HEK293T (cell line): Measurements from ENCODE around the gene DDAH1.

Experiments used
- CTCF ChIA-PET: fragments of 350-600 bp; formaldehyde crosslinking; extraction: SDS; loops from one replicate; lab custom pipeline; 2021; ENCODE audit warnings: antibody characterized with exemption, inconsistent platforms; lab: Yijun Ruan, JAX
- POLR2A ChIA-PET: fragments of 350-600 bp; formaldehyde crosslinking; extraction: SDS; loops from one replicate; lab custom pipeline; 2020; ENCODE audit warnings: antibody characterized with exemption, inconsistent platforms; lab: Yijun Ruan, JAX
- DNase-seq: peaks from one replicate; pipeline ENCODE4 v3.0.0; 2012; ENCODE audit warnings: mixed read lengths; ENCODE audit errors: extremely low spot score
- ARNT ChIP-seq: fragments of 450-650 bp; IDR thresholded peaks from 2 replicates; pipeline ENCODE4 v1.6.1; 2017; ENCODE audit warnings: mild to moderate bottlenecking
- BHLHE40 ChIP-seq: fragments of 450-650 bp; IDR thresholded peaks from 2 replicates; pipeline ENCODE4 v1.6.1; 2016; ENCODE audit warnings: mild to moderate bottlenecking, moderate library complexity, borderline replicate concordance
- CTBP1 ChIP-seq: fragments of 450-650 bp; IDR thresholded peaks from 2 replicates; pipeline ENCODE4 v1.6.1; 2016; ENCODE audit warnings: borderline replicate concordance
- ELF4 ChIP-seq: fragments of 450-650 bp; IDR thresholded peaks from 2 replicates; pipeline ENCODE4 v1.6.1; 2017; ENCODE audit warnings: antibody characterized with exemption
- FOXA1 ChIP-seq: fragments of 450-650 bp; IDR thresholded peaks from 2 replicates; pipeline ENCODE4 v1.6.1; 2016; ENCODE audit warnings: mild to moderate bottlenecking
- FOXK2 ChIP-seq: fragments of 450-650 bp; IDR thresholded peaks from 2 replicates; pipeline ENCODE4 v1.6.1; 2016; ENCODE audit warnings: mild to moderate bottlenecking
- FOXM1 ChIP-seq: fragments of 450-650 bp; IDR thresholded peaks from 2 replicates; pipeline ENCODE4 v1.6.1; 2017; ENCODE audit warnings: mild to moderate bottlenecking, borderline replicate concordance
- HDGF ChIP-seq: fragments of 450-650 bp; IDR thresholded peaks from 2 replicates; pipeline ENCODE4 v1.6.1; 2017; ENCODE audit warnings: antibody characterized with exemption, borderline replicate concordance
- L3MBTL2 ChIP-seq: fragments of 450-650 bp; conservative IDR thresholded peaks from 2 replicates; pipeline ENCODE4 v1.6.1; 2016; ENCODE audit warnings: mild to moderate bottlenecking
- LEF1 ChIP-seq: fragments of 450-650 bp; IDR thresholded peaks from 2 replicates; pipeline ENCODE4 v1.6.1; 2017; ENCODE audit warnings: mild to moderate bottlenecking, borderline replicate concordance
- NFRKB ChIP-seq: fragments of 450-650 bp; IDR thresholded peaks from 2 replicates; pipeline ENCODE4 v1.6.1; 2016; ENCODE audit warnings: mild to moderate bottlenecking, moderate library complexity
- SP1 ChIP-seq: fragments of 450-650 bp; IDR thresholded peaks from 2 replicates; pipeline ENCODE4 v1.6.1; 2017
- SUZ12 ChIP-seq: fragments of 450-650 bp; IDR thresholded peaks from 2 replicates; pipeline ENCODE4 v1.6.1; 2016; ENCODE audit warnings: mild to moderate bottlenecking
- TARDBP ChIP-seq: fragments of 450-650 bp; IDR thresholded peaks from 2 replicates; pipeline ENCODE4 v1.6.1; 2016
- ZNF384 ChIP-seq: fragments of 450-650 bp; IDR thresholded peaks from 2 replicates; pipeline ENCODE4 v1.6.1; 2016
- TF ChIP-seq, protein P1 (sequence below): fragments of 450-650 bp; IDR thresholded peaks from 2 replicates; pipeline ENCODE4 v1.6.1; 2016

The DDAH1 gene

GRCh38 chr1:85450832-85451231 lies 14.1 kb downstream of the DDAH1 start:
- no peak for TF ChIP-seq BHLHE40
- no peak for TF ChIP-seq TARDBP
- no peak for TF ChIP-seq ZNF384
- TF ChIP-seq ARNT: no peak
- TF ChIP-seq, protein P1, sequence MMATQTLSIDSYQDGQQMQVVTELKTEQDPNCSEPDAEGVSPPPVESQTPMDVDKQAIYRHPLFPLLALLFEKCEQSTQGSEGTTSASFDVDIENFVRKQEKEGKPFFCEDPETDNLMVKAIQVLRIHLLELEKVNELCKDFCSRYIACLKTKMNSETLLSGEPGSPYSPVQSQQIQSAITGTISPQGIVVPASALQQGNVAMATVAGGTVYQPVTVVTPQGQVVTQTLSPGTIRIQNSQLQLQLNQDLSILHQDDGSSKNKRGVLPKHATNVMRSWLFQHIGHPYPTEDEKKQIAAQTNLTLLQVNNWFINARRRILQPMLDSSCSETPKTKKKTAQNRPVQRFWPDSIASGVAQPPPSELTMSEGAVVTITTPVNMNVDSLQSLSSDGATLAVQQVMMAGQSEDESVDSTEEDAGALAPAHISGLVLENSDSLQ: no peak
- TF ChIP-seq FOXM1: no peak
- TF ChIP-seq LEF1: no peak
- no peak for TF ChIP-seq ELF4
- no peak for TF ChIP-seq CTBP1
- TF ChIP-seq HDGF: no peak
- TF ChIP-seq FOXK2: no peak
- TF ChIP-seq NFRKB: no peak
- no peak for TF ChIP-seq FOXA1
- TF ChIP-seq SP1: no peak
- CTCF ChIA-PET: interaction anchor here (0.7 kb wide), 1 partner anchor 1023 kb away, joined by 3 read pairs; no protein-coding TSS in a partner anchor
- DNase-seq: no peak
- POLR2A ChIA-PET: no interaction called here

DNA sequence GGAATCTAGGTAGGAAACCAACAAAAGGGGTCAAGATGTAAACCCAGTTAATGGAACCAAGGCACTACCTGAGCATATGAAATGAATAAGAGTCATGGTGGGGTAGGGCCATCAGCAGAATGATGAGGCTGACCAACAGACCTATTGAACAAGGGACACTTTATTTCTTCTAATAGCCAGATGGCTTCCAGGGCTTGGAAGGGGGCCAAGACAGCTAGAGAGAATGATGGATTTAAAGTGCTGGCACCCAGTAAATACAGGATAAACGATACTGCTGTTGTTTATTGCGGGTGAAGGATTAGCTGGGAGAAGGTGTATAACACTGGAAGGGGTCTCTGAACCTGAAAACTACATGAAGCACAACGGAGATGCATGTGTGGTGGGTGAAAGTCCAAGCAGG lies 15.6 kb downstream of the DDAH1 start:
- TF ChIP-seq L3MBTL2: no peak
- TF ChIP-seq ARNT: no peak
- TF ChIP-seq ZNF384: no peak
- no peak for TF ChIP-seq FOXM1
- TF ChIP-seq, protein P1: no peak
- no peak for TF ChIP-seq FOXK2
- no peak for TF ChIP-seq ELF4
- TF ChIP-seq FOXA1: no peak
- no peak for TF ChIP-seq CTBP1
- no peak for TF ChIP-seq TARDBP
- TF ChIP-seq HDGF: no peak
- no peak for TF ChIP-seq LEF1
- no peak for TF ChIP-seq SP1
- no peak for TF ChIP-seq BHLHE40
- no peak for DNase-seq
- POLR2A ChIA-PET: no interaction called here
- CTCF ChIA-PET: no interaction called here

DNA sequence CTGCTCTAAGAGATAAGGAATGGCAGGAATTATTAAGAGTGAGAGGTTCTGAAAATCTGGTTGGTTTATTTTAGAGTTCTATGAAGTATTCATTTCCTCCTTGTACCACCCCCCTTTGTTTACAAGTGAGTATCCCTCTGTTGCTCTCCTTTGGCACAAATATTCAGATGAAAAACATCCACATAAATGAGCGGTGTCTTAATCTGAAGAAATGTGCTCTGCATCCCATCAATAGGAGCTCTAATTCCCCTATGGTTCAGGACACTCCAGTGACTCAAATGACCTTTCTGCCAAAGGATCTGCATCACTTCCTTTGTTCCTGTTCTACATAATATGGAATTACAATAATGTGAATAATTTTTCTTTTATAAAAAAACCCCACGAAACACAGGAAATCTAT lies 16.6 kb downstream of the DDAH1 start:
- no peak for DNase-seq
- CTCF ChIA-PET: no interaction called here
- POLR2A ChIA-PET: no interaction called here
- TF ChIP-seq FOXK2: no peak
- TF ChIP-seq L3MBTL2: no peak
- TF ChIP-seq SUZ12: no peak
- TF ChIP-seq ELF4: no peak
- TF ChIP-seq, protein P1: no peak
- no peak for TF ChIP-seq TARDBP
- no peak for TF ChIP-seq ARNT
- no peak for TF ChIP-seq NFRKB
- TF ChIP-seq CTBP1: no peak
- TF ChIP-seq ZNF384: no peak
- no peak for TF ChIP-seq HDGF
- no peak for TF ChIP-seq SP1

DNA sequence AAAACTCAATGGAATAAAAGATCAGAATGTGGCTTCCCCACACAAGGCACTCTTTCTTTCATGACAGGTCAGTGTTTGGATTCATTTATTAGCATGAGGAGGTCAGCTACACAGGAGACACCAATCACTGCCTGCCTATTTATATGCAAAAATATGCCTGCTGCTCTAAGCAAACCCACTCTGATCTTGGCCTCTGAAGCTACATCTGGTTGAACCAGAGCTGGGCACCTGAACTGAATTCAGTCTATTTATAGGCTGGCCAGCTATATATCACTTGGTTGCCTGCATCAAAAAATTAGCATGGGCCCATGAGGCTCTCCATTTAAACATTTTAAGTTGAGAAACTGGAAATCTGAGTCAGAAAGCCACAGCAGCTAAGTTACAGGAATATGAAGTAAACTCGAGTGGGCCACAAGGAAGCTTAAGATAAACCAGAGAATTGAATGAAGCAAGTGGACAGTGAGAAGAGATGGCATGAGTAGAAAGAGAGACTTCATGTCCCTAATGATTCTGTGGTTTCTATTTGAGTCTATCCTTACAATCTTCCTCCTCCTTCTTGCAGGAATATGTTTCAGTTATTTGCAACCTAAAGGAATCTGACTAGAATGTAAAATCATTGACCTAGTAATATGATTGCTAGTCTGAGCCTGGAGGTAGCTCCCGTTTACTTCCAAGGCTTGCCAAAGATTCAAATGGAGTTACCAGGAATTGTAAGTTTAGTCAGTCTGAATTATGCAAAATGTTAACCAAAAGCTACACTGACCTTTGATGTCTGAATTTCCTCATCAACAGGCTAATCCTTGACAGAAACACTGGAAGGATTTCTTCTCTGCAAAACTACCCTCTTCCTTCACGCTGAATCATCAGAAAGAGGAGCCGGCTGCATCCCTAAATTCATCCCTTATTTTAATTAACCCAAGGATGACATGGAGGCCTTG lies 17.7 kb downstream of the DDAH1 start:
- no peak for DNase-seq
- POLR2A ChIA-PET: no interaction called here
- CTCF ChIA-PET: no interaction called here
- no peak for TF ChIP-seq BHLHE40
- no peak for TF ChIP-seq TARDBP
- no peak for TF ChIP-seq NFRKB
- TF ChIP-seq FOXK2: no peak
- TF ChIP-seq CTBP1: no peak
- TF ChIP-seq LEF1: no peak
- TF ChIP-seq FOXA1: no peak
- no peak for TF ChIP-seq HDGF
- no peak for TF ChIP-seq ELF4
- no peak for TF ChIP-seq ZNF384
- TF ChIP-seq, protein P1: no peak
- no peak for TF ChIP-seq SP1
- TF ChIP-seq L3MBTL2: no peak
- no peak for TF ChIP-seq SUZ12
- no peak for TF ChIP-seq ARNT
- no peak for TF ChIP-seq FOXM1

GRCh38 chr1:85445906-85446305 lies 19.1 kb downstream of the DDAH1 start:
- no peak for DNase-seq
- POLR2A ChIA-PET: no interaction called here
- no peak for TF ChIP-seq NFRKB
- TF ChIP-seq FOXA1: no peak
- TF ChIP-seq ZNF384: no peak
- TF ChIP-seq SP1: no peak
- no peak for TF ChIP-seq L3MBTL2
- TF ChIP-seq FOXM1: no peak
- TF ChIP-seq LEF1: no peak
- no peak for TF ChIP-seq FOXK2
- no peak for TF ChIP-seq TARDBP
- TF ChIP-seq ELF4: no peak
- TF ChIP-seq SUZ12: no peak
- CTCF ChIA-PET: no interaction called here
